Epithelial cell of esophagus (primary cell): ENCODE results near the gene SLCO2A1.
A peak's percentile ranks its signal among the peaks of the same experiment; 100 is the strongest.

Experiments used
- DNase-seq: peaks from one replicate; pipeline ENCODE4 v3.0.0; 2010; ENCODE audit warnings: low read depth
- H3K4me3 ChIP-seq: 2 replicates; pipeline ENCODE4 v1.5.1; 2011; ENCODE audit warnings: mild to moderate bottlenecking, low read length, control low read depth
- CTCF ChIP-seq: IDR thresholded peaks from 2 replicates; pipeline ENCODE4 v1.5.1; 2011; ENCODE audit warnings: low read depth, mild to moderate bottlenecking, low read length, control low read depth, inconsistent platforms; ENCODE audit not compliant: insufficient read depth; ENCODE audit errors: missing control alignments

The SLCO2A1 gene

GRCh38 chr3:133970339-133970738 lies 59.4 kb downstream of the SLCO2A1 start:
- TF ChIP-seq CTCF, result no peak
- no peak overlapping the region for H3K4me3 ChIP-seq
- no peak for DNase-seq

- no peak overlapping the region for H3K4me3 ChIP-seq
- no peak for TF ChIP-seq CTCF
- DNase-seq, result no peak
Observed at GRCh38 chr3:133967992-133968892, 61.5 kb downstream of the SLCO2A1 start.

- no peak overlapping the region for H3K4me3 ChIP-seq
- no peak for DNase-seq
- no peak for TF ChIP-seq CTCF
Observed at GRCh38 chr3:133966954-133967353, 62.8 kb downstream of the SLCO2A1 start.

GRCh38 chr3:133965906-133966305 lies 63.8 kb downstream of the SLCO2A1 start:
- TF ChIP-seq CTCF, result no peak
- H3K4me3 ChIP-seq, result no peak overlapping the region
- no peak for DNase-seq

- no peak for DNase-seq
- no peak overlapping the region for H3K4me3 ChIP-seq
- no peak for TF ChIP-seq CTCF
Observed at GRCh38 chr3:133965013-133965570, 64.6 kb downstream of the SLCO2A1 start.

GRCh38 chr3:133964547-133964946 lies 65.2 kb downstream of the SLCO2A1 start:
- peak; percentile 14 for DNase-seq
- peak; percentile 7 for TF ChIP-seq CTCF
- no peak overlapping the region for H3K4me3 ChIP-seq
